RKO (cell line): ENCODE measurements around the gene ST3GAL4.

Source experiments
- DNase-seq: peaks from one replicate; pipeline ENCODE4 v3.0.0-alpha.2; 2016; ENCODE audit warnings: low spot score

ST3GAL4 gene

DNA sequence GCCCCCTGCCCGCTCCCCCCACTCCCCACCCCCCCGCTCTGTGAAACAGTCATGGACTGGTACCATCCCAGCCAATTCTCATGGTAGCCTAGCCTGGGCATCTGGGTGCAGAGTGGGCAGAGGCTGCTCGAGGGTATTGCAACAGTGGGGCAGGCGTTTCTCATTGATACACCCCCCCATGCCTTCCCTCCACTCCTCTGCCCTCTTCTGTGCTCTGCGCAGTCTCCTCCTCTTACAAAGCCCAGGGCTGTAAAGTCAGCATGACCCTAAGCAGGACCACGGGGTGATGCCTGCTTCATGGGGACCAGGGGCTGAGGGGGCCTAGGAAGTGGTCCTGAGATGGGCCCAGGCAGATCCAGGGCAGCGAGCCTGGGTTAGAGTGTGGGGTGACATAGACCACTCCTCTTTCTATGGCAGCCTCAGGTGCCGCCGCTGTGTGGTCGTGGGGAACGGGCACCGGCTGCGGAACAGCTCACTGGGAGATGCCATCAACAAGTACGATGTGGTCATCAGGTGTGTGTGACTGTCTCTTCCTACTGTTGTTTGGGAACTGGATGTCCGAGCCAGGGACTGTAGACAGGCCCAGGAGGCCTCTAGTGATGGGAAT is 52.3 kb downstream of the ST3GAL4 start:
- no peak for DNase-seq

DNA sequence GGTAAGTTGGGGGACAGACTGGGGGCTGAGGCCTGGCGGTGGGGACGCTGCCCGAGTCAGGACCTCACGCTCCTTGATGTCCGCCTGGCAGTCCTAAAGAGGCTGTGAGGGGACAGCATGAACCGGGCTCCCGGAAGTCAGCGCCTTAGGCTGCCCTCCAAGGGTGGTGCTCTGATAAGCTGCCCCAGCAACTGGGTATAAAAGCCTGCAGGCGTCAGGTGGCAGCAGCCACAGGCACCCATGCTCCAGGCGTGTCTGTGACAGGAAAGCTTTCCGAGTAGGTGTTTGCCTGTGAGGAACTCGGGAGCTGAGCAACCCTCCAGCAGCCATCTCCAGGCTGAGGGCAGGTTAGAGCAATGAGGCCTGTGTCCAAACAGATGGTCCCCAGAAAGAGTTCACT is 53.0 kb downstream of the ST3GAL4 start:
- no peak for DNase-seq

DNA sequence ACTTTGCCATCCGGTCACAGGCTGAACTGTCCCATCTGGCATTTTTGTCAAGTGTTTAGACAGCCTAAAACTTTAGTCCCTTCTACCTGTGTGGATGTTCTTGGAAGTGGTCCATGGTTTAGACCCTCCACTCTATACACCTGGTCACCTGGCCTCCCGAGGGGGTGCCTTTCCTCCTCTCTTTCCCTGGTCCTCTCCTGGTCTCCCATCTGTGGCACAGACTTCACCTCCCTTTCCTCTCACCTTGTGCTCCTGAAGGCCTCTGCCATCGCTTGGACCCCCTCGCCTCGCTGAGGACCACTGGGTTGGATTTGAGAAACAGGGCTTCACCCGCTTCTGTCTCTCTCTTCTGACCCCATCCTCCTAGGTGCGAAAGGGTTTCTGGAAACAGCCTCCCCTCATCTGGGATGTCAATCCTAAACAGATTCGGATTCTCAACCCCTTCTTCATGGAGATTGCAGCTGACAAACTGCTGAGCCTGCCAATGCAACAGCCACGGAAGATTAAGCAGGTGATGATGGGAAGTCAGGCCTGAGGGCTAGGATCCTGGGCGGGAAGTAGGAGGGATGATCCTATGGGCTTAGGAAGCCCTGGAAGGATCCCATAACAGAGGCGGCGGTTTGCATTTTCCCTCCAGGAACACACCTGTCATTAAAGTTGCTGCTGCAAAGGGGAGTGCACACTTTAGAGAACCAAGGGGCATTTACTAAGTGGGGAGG is 53.6 kb downstream of the ST3GAL4 start:
- DNase-seq: no peak

DNA sequence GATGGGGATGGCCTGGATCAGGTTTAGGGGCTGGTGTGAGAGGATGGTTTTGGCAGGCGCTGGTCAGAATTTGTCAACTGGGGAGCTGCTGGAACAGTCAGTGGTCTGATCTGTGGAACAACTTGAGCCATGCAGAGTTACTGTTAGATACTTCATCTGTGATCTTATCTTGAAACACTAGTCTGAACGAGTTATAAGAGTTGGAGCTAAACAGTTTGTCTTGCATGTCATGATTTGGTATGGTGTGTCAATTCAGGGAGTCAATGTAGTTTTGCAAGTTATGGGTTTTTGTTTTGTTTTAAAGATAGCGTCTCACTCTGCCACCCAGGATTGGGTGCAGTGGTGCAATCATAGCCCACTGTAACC is 54.1 kb downstream of the ST3GAL4 start:
- no peak for DNase-seq

DNA sequence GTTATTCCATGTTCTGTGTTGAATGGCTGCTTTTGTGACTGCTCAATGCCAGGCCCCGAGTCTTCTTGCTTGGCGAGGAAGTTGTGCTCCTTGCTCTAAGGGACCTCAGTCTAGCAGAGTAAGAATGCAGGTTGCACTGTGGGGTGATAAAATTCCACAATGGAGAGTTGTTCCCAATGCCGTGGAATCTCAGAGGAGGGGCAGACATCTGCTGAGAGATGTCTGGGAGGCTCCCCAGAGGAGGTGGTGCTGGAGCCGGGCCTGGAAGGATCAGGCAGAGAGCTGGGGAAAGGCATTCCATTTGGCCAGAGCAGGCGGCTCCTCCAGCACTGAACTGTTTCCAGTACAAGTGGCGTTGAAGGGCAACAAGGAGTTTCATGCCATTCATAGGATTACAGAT is 55.2 kb downstream of the ST3GAL4 start:
- no peak for DNase-seq

DNA sequence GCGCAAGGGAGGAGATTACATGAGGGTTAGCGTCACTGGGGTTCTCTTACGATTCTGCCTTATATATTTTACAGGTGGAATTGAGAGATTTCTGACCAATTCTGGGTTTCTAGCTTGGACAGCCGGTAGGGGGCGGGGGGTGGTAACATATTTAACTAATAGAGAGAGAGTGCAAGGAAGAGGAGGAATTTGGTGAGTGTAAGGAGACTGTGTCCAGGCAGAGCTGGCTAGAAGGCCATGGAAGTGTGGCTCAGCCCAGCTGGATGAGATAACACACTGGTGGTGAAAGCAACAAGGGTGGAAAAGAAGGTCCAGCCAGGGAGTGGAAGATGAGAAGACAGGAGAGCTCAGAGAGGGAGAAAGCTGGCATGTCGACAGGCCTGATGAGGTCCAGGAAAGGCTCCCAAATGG is 56.5 kb downstream of the ST3GAL4 start:
- DNase-seq: no peak

DNA sequence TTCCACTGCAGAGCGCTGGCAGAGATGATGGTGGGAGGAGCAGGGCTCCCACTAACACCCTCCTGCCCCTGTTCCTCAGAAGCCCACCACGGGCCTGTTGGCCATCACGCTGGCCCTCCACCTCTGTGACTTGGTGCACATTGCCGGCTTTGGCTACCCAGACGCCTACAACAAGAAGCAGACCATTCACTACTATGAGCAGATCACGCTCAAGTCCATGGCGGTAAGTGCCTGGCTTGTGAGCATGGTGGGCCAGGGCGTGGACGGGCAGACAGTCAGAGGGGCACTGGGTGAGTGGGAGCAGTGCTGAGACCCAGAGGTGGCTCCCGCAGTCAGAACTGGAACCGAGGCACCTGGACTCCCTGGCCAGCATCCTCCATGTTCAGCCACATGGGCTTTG is 57.9 kb downstream of the ST3GAL4 start:
- DNase-seq: no peak

DNA sequence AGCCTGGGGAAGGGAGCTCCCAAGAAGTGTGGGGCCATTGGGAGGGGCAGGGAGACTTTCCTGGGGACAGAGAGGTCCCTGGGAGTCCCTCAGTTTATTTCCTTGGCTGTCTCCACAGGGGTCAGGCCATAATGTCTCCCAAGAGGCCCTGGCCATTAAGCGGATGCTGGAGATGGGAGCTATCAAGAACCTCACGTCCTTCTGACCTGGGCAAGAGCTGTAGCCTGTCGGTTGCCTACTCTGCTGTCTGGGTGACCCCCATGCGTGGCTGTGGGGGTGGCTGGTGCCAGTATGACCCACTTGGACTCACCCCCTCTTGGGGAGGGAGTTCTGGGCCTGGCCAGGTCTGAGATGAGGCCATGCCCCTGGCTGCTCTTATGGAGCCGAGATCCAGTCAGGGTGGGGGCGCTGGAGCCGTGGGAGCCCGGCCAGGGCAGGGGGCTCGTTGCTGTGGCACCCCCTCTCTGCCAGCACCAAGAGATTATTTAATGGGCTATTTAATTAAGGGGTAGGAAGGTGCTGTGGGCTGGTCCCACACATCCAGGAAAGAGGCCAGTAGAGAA is 58.4 kb downstream of the ST3GAL4 start:
- DNase-seq: no peak

DNA sequence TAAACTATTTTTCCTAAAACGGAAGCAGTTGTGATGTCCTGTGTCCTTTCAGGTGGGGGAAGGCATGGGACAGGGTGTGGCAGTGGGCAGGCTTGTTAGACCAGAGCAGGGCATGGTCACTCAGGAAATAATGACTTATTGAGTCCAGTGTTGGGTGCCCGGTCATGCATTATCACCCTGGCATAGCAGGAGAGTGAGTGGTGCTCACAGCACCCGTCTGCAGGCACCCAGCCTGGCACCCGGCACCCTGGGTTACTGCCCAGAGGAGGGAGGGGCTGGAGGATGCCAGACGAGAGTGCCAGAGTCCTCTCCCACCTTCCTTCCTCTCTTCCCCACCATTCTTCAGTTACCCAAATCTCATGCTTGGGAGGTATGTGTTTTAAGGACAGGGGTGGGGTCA is 59.1 kb downstream of the ST3GAL4 start:
- DNase-seq: no peak

DNA sequence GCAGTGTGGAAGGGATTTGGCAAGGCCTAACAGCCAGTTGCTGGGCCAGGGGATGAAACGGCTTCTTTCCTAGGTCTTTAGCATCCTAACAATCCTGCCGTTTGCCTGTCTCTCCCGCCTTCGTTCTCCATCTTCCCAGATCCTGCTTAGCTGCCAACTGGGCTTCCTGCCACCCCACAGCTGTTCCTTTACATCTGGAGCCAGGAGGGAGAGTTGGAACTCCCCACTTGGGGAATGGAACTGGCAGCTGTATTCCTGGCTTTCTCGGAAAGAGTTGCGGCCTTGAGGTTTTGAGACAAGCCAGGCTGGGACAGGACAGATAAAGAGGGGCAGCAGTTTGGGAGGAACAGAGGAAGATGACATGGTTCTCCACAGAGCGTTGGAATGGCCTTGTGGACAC is 59.6 kb downstream of the ST3GAL4 start:
- no peak for DNase-seq

DNA sequence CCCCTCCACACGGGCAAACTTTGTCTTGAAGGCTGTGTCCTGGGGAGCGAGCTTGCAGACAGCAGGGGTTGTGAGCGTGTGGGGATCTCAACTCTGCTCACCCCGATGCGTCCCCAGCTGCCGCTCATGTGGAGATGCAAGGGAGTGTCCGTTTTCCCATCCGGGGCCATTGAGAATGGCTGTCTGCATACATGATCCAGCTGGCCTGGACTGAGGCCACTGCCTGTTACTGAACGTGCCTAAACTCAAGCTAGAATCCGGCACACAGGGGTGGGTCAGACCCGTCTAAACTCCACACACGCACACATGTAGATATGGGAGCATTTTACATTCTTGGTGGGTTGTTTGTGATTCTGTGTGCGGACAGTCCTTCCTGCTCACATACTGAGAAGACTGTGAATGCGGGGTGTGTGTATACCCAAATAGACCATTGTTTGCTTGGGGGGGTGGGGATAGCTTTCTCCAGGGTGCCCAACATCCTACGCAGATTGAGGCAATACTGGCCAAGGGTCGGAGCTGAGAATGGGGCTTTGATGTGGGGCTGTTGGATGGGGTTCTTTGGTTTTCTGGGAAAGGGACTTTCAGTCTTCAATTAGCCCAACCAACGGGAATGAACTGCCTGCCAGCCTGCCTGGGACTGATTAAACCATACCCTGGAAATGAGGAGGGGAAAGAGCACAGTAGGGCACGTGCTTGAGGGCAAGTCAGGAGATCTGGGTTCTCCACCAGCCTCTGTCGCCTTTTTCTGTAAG is 60.4 kb downstream of the ST3GAL4 start:
- DNase-seq: no peak

DNA sequence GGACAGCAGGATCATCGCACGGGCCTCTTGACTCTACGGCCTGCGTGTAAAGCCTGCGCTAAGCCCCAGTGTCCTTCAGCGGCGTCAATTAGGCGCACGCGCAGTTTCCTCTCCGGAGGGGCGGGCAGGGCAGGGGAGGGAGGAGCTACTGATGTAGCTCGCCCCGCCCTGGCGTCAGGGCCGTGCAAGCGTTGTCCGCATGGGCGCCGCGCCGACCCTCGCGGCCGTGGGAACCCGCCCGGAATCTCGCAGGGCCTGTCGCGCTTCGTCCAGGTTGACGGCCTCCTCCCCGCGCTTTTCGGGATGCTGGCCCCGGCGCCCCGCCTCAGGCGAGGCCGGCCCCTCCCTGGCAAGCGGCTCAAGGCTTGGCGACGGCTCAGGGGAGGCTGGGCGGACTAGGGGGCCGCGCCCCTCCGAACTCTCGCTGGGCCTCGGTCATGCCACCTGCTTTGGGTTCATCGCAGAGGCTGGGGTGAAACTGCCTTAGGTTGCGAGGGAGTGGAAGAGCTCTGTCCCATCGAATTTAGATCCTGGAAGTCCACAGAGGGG is 61.1 kb downstream of the ST3GAL4 start:
- peak; percentile 82 for DNase-seq

DNA sequence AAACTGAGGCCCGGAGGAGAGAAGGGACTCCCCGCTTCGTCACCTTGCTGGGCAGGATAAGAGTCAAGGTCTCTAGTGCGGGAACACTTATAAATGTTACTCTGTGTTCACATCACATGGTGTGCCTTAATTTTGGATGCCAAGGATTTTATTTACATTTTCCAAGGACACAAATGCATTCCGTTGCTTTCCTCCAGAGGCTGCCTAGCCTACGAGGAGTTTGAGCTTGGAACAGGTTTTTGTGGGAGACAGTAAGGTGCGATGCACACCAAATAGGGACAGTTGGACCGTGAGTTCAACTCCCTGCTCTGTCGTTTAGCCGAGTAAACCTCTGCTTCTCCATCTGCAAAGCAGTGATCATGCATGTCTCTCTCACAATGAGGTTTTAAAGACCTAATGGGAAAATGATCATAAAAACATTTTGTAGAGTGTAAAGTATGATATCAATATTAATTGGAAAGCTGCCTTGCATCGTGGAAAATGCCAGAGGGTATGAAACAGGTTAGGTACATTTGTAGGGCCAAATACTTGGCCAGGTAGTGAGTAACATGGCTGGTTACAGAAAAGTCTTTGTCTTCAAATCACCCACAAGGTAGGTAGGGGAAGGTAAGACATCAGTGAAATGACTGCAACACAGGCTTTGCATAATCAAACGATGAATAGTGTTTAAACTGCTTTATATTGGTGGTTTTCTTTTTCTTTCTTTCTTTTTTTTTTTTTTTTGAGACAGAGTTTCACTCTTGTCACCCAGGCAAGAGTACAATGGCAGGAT is 61.8 kb downstream of the ST3GAL4 start:
- DNase-seq: no peak

DNA sequence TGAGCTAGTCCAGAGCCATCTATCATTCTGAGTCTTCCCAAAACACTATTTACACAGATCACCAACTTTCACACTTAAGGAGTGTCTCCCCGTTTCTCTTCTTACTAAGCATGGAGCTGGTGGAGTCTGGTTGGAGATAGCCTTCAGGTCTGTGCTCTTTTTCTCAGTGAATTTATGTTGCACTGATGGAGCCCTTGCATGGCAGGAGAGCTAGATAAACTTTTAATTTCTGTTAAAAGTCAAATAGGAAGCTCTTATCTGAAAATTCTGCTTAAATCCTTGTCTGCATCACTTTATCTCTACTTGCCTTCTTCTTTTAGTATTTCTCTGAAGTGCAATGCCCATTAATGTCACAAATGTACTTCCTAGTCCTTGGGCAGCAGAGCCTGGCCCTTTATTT is 63.4 kb downstream of the ST3GAL4 start:
- DNase-seq: no peak

DNA sequence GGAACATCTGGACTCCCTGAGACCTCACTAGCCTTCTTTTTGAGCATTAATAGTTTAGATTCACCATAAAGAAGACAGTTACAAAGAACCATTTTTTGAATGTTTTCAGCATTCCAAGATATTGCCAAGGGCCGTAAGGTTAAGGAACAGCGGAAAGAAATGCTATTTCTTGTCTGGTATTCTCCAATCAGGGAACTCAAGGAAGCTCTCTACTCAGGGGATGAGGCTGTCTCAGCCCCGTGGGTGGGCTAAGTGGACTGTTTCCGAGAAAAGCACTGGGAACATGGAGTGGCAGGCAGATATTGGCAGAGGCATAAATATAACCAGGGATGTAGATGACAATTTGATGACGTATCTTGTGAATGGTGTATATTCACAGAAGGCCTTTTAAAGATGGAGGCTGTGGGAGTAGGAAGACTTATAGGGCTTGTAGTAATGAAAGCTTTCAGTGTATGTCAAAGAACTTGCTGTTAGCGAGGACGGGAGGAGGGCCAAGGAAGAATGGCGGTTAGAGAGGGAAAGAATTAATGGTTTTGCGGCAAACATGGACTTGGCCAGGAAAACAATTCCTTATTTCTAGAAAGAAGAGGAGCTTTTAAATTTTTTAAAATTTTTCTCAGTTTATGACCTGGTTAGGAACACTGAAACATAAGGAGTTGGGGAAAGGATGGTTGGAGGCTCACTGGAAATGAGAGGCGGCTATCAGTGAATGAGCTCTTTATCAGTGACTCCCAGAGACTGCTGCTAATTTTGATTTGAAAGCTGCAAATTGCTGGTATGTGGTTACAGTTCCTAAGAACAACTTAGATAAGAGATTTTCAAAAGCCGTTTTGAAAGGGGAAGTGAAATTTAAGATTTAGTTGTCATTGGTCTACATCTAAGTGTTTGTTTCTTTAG is 64.6 kb downstream of the ST3GAL4 start:
- DNase-seq: no peak

DNA sequence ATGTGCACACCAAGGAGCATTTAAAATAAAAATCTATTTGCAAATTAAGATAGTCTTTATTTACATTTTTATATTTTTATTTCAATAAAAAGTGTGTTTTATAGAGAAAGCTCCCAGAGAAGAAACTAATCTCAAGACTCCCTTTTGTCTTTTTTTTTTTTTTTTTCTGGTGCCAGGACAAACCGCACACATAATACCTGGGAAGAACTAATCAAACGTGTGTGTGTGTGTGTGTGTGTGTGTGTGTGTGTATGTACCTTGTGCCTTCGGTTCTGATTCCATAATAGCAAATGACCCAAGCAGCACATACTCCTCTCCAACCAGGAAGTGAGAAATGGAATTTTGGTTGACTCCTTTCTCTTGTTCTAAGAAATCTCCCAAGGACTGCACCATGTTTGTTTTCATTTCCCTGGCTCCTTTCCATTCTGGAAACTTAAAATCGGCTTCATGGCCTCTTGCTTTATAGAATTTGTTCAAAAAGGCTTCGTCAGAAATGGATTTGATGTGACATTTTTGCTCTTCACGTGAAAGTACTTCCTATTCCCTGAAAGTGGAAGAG is 65.3 kb downstream of the ST3GAL4 start:
- no peak for DNase-seq

DNA sequence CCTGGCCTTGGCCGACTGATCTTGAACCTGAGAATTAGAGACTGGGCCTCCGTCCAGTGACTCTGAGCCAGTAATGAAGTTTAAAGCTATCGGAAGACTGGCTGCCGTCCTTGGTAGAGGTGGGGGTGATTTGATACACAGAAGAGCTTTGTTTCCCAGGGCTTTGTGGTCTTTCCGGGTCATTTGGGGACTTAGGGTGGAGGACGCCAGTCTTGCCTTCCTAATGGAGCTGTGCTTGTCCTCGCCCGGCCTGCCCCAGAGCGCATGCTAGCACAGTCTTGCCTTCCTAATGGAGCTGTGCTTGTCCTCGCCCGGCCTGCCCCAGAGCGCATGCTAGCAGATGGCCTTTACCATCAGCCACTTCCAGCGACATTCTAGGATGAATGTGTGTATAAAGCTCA is 65.8 kb downstream of the ST3GAL4 start:
- DNase-seq: no peak

DNA sequence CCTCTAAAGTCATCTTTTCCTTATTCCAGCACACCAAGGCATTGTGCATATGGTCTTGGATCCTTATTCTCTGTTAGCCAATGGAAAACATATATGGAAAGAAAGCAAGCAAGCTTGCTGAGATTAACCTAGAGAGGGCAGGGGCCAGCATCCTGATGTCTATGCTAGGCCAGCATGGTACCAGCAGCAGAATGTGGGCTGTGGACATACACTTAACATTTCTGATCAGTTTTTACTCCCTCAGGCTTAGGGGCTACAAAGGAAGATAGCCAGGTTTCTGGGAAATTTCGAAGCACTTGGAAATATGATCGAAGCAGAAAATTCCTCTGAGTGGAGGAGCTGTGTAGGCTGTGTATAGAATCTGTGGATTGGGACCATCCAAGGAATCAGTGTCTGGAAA is 67.0 kb downstream of the ST3GAL4 start:
- DNase-seq: no peak

DNA sequence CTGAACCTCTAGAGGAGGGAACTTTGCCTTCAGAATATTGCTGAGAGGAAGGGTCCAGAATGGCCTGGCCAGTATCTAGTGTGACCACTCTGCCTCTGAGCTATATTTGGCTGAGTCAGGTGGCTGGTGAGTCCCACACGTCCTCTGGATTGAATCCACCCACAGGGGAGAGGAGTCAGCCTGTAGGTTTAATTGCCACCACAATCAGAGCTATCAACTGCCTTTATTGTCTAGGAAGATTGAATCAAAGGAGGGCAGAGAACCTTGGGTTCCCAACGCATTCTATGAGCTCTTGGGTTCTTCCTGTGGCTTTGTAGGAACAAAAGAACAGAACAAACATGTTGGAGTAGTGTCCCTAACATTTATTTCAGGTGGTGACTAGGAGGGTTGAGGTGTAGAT is 67.7 kb downstream of the ST3GAL4 start:
- no peak for DNase-seq

DNA sequence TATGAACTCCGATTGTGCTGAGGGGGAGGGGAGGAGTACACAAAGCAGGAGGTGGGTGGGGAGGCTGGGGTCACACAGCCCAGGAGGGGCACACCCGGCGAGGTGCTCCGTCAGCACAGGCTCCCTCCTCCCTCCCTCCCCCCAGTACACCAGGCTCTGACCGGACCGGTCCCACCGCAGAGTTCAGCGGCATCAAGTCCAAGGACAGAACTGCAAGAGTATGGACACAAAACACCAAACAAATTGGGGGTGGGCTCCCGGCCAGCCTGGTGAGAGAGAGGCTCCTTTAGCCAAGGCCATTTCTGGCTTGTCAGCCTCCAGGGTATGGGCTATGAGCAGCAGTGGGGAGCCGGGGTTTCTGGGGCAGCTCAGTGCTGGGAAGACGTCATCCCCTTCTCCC is 68.3 kb downstream of the ST3GAL4 start:
- DNase-seq: no peak
